Measurements from ENCODE around the gene PBX3.

DNA sequence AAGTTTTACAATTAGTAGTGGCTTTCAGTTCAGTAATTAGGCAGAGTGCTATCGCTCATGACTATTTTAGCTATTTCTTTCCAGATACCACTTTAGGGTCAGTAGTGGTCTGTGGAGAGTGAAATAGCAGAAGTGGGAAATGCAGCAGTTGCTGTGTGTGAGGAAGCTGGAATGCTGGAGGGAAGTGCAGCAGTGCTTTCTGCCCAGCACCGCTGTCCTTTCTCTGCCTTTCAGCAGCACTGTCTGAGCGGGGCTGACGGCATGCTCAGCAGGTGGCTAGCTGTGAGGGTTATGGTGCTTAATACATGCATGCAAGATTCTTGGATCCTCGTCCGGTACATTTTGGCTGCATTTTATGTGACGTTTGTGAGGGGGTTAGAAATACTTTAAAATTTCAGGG, 213.9 kb downstream of the PBX3 start:
- TF ChIP-seq, protein P1, sequence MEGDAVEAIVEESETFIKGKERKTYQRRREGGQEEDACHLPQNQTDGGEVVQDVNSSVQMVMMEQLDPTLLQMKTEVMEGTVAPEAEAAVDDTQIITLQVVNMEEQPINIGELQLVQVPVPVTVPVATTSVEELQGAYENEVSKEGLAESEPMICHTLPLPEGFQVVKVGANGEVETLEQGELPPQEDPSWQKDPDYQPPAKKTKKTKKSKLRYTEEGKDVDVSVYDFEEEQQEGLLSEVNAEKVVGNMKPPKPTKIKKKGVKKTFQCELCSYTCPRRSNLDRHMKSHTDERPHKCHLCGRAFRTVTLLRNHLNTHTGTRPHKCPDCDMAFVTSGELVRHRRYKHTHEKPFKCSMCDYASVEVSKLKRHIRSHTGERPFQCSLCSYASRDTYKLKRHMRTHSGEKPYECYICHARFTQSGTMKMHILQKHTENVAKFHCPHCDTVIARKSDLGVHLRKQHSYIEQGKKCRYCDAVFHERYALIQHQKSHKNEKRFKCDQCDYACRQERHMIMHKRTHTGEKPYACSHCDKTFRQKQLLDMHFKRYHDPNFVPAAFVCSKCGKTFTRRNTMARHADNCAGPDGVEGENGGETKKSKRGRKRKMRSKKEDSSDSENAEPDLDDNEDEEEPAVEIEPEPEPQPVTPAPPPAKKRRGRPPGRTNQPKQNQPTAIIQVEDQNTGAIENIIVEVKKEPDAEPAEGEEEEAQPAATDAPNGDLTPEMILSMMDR (IDR thresholded peaks at IDR 0.05 in 2 of 3, conservative IDR thresholded peaks at IDR 0.05 in 1 of 3; ENCODE audit: insufficient read depth in 2 of 3, low read depth in 1 of 3, low read length in 3 of 3), result no peak
- TF ChIP-seq ZNF224 (CRISPR knock-in tag; IDR thresholded peaks at IDR 0.05) (no peak), ETV6 (IDR thresholded peaks at IDR 0.05; ENCODE audit: borderline replicate concordance in 1 of 2, low read depth in 2 of 2, low read length in 1 of 2) (no peak), ETV6 (CRISPR knock-in tag; IDR thresholded peaks at IDR 0.05; ENCODE audit: borderline replicate concordance) (no peak), NFRKB (IDR thresholded peaks at IDR 0.05; ENCODE audit: low read depth) (no peak), NR2C2 (CRISPR knock-in tag; IDR thresholded peaks at IDR 0.05) (no peak), NR2C2 (tag; IDR thresholded peaks at IDR 0.05) (no peak), HLTF (IDR thresholded peaks at IDR 0.05) (no peak), ZFP30 (CRISPR knock-in tag; IDR thresholded peaks at IDR 0.05; ENCODE audit: borderline replicate concordance) (no peak), ZNF140 (CRISPR knock-in tag; IDR thresholded peaks at IDR 0.05) (no peak)
- TF ChIP-seq, protein P2, sequence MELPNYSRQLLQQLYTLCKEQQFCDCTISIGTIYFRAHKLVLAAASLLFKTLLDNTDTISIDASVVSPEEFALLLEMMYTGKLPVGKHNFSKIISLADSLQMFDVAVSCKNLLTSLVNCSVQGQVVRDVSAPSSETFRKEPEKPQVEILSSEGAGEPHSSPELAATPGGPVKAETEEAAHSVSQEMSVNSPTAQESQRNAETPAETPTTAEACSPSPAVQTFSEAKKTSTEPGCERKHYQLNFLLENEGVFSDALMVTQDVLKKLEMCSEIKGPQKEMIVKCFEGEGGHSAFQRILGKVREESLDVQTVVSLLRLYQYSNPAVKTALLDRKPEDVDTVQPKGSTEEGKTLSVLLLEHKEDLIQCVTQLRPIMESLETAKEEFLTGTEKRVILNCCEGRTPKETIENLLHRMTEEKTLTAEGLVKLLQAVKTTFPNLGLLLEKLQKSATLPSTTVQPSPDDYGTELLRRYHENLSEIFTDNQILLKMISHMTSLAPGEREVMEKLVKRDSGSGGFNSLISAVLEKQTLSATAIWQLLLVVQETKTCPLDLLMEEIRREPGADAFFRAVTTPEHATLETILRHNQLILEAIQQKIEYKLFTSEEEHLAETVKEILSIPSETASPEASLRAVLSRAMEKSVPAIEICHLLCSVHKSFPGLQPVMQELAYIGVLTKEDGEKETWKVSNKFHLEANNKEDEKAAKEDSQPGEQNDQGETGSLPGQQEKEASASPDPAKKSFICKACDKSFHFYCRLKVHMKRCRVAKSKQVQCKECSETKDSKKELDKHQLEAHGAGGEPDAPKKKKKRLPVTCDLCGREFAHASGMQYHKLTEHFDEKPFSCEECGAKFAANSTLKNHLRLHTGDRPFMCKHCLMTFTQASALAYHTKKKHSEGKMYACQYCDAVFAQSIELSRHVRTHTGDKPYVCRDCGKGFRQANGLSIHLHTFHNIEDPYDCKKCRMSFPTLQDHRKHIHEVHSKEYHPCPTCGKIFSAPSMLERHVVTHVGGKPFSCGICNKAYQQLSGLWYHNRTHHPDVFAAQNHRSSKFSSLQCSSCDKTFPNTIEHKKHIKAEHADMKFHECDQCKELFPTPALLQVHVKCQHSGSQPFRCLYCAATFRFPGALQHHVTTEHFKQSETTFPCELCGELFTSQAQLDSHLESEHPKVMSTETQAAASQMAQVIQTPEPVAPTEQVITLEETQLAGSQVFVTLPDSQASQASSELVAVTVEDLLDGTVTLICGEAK (IDR thresholded peaks at IDR 0.05), result no peak
- TF ChIP-seq, protein P2 (CRISPR knock-in tag; IDR thresholded peaks at IDR 0.05), result no peak
- TF ChIP-seq, protein P3, sequence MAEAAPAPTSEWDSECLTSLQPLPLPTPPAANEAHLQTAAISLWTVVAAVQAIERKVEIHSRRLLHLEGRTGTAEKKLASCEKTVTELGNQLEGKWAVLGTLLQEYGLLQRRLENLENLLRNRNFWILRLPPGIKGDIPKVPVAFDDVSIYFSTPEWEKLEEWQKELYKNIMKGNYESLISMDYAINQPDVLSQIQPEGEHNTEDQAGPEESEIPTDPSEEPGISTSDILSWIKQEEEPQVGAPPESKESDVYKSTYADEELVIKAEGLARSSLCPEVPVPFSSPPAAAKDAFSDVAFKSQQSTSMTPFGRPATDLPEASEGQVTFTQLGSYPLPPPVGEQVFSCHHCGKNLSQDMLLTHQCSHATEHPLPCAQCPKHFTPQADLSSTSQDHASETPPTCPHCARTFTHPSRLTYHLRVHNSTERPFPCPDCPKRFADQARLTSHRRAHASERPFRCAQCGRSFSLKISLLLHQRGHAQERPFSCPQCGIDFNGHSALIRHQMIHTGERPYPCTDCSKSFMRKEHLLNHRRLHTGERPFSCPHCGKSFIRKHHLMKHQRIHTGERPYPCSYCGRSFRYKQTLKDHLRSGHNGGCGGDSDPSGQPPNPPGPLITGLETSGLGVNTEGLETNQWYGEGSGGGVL (CRISPR knock-in tag; IDR thresholded peaks at IDR 0.05), result no peak
- TF ChIP-seq, protein P4, sequence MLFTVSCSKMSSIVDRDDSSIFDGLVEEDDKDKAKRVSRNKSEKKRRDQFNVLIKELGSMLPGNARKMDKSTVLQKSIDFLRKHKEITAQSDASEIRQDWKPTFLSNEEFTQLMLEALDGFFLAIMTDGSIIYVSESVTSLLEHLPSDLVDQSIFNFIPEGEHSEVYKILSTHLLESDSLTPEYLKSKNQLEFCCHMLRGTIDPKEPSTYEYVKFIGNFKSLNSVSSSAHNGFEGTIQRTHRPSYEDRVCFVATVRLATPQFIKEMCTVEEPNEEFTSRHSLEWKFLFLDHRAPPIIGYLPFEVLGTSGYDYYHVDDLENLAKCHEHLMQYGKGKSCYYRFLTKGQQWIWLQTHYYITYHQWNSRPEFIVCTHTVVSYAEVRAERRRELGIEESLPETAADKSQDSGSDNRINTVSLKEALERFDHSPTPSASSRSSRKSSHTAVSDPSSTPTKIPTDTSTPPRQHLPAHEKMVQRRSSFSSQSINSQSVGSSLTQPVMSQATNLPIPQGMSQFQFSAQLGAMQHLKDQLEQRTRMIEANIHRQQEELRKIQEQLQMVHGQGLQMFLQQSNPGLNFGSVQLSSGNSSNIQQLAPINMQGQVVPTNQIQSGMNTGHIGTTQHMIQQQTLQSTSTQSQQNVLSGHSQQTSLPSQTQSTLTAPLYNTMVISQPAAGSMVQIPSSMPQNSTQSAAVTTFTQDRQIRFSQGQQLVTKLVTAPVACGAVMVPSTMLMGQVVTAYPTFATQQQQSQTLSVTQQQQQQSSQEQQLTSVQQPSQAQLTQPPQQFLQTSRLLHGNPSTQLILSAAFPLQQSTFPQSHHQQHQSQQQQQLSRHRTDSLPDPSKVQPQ (CRISPR knock-in tag; IDR thresholded peaks at IDR 0.05; ENCODE audit: borderline replicate concordance), result no peak
- TF ChIP-seq, protein P5, sequence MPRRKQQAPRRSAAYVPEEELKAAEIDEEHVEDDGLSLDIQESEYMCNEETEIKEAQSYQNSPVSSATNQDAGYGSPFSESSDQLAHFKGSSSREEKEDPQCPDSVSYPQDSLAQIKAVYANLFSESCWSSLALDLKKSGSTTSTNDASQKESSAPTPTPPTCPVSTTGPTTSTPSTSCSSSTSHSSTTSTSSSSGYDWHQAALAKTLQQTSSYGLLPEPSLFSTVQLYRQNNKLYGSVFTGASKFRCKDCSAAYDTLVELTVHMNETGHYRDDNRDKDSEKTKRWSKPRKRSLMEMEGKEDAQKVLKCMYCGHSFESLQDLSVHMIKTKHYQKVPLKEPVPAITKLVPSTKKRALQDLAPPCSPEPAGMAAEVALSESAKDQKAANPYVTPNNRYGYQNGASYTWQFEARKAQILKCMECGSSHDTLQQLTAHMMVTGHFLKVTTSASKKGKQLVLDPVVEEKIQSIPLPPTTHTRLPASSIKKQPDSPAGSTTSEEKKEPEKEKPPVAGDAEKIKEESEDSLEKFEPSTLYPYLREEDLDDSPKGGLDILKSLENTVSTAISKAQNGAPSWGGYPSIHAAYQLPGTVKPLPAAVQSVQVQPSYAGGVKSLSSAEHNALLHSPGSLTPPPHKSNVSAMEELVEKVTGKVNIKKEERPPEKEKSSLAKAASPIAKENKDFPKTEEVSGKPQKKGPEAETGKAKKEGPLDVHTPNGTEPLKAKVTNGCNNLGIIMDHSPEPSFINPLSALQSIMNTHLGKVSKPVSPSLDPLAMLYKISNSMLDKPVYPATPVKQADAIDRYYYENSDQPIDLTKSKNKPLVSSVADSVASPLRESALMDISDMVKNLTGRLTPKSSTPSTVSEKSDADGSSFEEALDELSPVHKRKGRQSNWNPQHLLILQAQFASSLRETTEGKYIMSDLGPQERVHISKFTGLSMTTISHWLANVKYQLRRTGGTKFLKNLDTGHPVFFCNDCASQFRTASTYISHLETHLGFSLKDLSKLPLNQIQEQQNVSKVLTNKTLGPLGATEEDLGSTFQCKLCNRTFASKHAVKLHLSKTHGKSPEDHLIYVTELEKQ (CRISPR knock-in tag; IDR thresholded peaks at IDR 0.05), result no peak
